ENCODE measurements around the gene SPECC1. TPM values are rescaled to one million over a fixed set of nuclear protein-coding genes. Genes with fewer than 3 reads are reported as not detected.

The SPECC1 gene
- total and polyA plus RNA-seq, 10 of the 15 experiments (the other 5 are each of a cell fraction or from before 2014, with no cell fraction given) = 6.4 to 40.6 (median 23.9) TPM

GRCh38 chr17:20084621-20085282, 75.6 kb downstream of the SPECC1 start:
- H3K9me3 ChIP-seq (replicated peaks; ENCODE audit: control insufficient read depth, insufficient read depth, low read length) = no peaks in the 10 kb centered on the region
- H3K79me2 ChIP-seq (ENCODE audit: control insufficient read depth, insufficient read depth, low read length) = no peaks in the 10 kb centered on the region
- no peaks in the 10 kb centered on the region for H4K20me1 ChIP-seq (ENCODE audit: control insufficient read depth, insufficient read depth)
- FAIRE-seq = no peak
- ChIA-PET RAD21 (ENCODE audit: unreplicated experiment) (no interaction called here), POLR2A (no interaction called here), SMC1A (ENCODE audit: uncharacterized antibody, unreplicated experiment) (no interaction called here), CTCF (no interaction called here)
- no peak for ATAC-seq
- H2AFZ ChIP-seq (ENCODE audit: control insufficient read depth, low read depth, low read length) = no peak overlapping the region
- no peak overlapping the region for H3K4me3 ChIP-seq
- BruUV-seq (replicated peaks) = no TSS peak
- no peak overlapping the region for H3K4me2 ChIP-seq (ENCODE audit: control insufficient read depth, insufficient read depth)
- H3K27me3 ChIP-seq (replicated peaks in 1 of 2; ENCODE audit: control insufficient read depth in 2 of 2, insufficient read depth in 2 of 2, low read length in 1 of 2) = no peaks in the 10 kb centered on the region
- no peak for TF ChIP-seq BACH1 (IDR thresholded peaks at IDR 0.05; ENCODE audit: borderline replicate concordance)
- no peak for TF ChIP-seq CBFB (IDR thresholded peaks at IDR 0.05; ENCODE audit: low read depth)
- no peak for TF ChIP-seq NR2C2 (IDR thresholded peaks at IDR 0.05; ENCODE audit: borderline replicate concordance, control insufficient read depth, insufficient read length, low read depth)
- no peak for TF ChIP-seq MTA2 (IDR thresholded peaks at IDR 0.05; ENCODE audit: low read depth)
- no peak for TF ChIP-seq RCOR1 (conservative IDR thresholded peaks at IDR 0.05; ENCODE audit: low read depth, low read length)
- no peak for TF ChIP-seq SUPT20H (IDR thresholded peaks at IDR 0.05; ENCODE audit: borderline replicate concordance, control insufficient read depth, low read depth, low read length)
- TF ChIP-seq SPI1 (IDR thresholded peaks at IDR 0.05; ENCODE audit: borderline replicate concordance, insufficient read depth, low read depth, low read length) = no peak
- TF ChIP-seq SP1 (IDR thresholded peaks at IDR 0.05; ENCODE audit: low read depth, low read length) = no peak
- no peak for TF ChIP-seq IKZF1 (conservative IDR thresholded peaks at IDR 0.05)
- no peak for TF ChIP-seq IRF3 (IDR thresholded peaks at IDR 0.05)
- TF ChIP-seq CBX5 (IDR thresholded peaks at IDR 0.05; ENCODE audit: low read depth) = no peak
- no peak for TF ChIP-seq HDGF (IDR thresholded peaks at IDR 0.05)
- no peak for DNase-seq (ENCODE audit: low read depth, low spot score)
- no peaks in the 10 kb centered on the region for H3K36me3 ChIP-seq (ENCODE audit: control insufficient read depth in 2 of 2, insufficient read depth in 2 of 2, low read length in 1 of 2)
- 0% methylated on average over 1 of the region's 1 CpG for WGBS (ENCODE audit: insufficient coverage, insufficient replicate concordance, low lambda C conversion rate, missing lambda C conversion rate)
- no peak overlapping the region for H3K27ac ChIP-seq (ENCODE audit: control insufficient read depth, insufficient read depth)
- peaks cover 7% of the 10 kb centered on the region for H3K4me1 ChIP-seq (ENCODE audit: control insufficient read depth, insufficient read depth, low read length)
- intact Hi-C loops (cut with micrococcal nuclease; ENCODE audit: unreplicated experiment) = no loop called here
- H3K9ac ChIP-seq (ENCODE audit: control insufficient read depth, insufficient read depth, low read length) = no peak overlapping the region
- in situ Hi-C loops (cut with MboI) = no loop called here
